ENCODE measurements around the gene NHLRC1.

GRCh38 chr6:18096423-18096822, 26.1 kb downstream of the NHLRC1 start:
- TF ChIP-seq JUND (CRISPR knock-in tag; IDR thresholded peaks at IDR 0.05) (no peak), ZNF414 (CRISPR knock-in tag; IDR thresholded peaks at IDR 0.05) (no peak), JUNB (CRISPR knock-in tag; IDR thresholded peaks at IDR 0.05; ENCODE audit: borderline replicate concordance) (no peak), ZGPAT (CRISPR knock-in tag; IDR thresholded peaks at IDR 0.05) (no peak), ATF2 (CRISPR knock-in tag; IDR thresholded peaks at IDR 0.05) (no peak), ZBTB49 (CRISPR knock-in tag; IDR thresholded peaks at IDR 0.05; ENCODE audit: borderline replicate concordance) (no peak)
- TF ChIP-seq, protein P1, sequence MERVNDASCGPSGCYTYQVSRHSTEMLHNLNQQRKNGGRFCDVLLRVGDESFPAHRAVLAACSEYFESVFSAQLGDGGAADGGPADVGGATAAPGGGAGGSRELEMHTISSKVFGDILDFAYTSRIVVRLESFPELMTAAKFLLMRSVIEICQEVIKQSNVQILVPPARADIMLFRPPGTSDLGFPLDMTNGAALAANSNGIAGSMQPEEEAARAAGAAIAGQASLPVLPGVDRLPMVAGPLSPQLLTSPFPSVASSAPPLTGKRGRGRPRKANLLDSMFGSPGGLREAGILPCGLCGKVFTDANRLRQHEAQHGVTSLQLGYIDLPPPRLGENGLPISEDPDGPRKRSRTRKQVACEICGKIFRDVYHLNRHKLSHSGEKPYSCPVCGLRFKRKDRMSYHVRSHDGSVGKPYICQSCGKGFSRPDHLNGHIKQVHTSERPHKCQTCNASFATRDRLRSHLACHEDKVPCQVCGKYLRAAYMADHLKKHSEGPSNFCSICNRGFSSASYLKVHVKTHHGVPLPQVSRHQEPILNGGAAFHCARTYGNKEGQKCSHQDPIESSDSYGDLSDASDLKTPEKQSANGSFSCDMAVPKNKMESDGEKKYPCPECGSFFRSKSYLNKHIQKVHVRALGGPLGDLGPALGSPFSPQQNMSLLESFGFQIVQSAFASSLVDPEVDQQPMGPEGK (CRISPR knock-in tag; IDR thresholded peaks at IDR 0.05), result no peak
- TF ChIP-seq, protein P2, sequence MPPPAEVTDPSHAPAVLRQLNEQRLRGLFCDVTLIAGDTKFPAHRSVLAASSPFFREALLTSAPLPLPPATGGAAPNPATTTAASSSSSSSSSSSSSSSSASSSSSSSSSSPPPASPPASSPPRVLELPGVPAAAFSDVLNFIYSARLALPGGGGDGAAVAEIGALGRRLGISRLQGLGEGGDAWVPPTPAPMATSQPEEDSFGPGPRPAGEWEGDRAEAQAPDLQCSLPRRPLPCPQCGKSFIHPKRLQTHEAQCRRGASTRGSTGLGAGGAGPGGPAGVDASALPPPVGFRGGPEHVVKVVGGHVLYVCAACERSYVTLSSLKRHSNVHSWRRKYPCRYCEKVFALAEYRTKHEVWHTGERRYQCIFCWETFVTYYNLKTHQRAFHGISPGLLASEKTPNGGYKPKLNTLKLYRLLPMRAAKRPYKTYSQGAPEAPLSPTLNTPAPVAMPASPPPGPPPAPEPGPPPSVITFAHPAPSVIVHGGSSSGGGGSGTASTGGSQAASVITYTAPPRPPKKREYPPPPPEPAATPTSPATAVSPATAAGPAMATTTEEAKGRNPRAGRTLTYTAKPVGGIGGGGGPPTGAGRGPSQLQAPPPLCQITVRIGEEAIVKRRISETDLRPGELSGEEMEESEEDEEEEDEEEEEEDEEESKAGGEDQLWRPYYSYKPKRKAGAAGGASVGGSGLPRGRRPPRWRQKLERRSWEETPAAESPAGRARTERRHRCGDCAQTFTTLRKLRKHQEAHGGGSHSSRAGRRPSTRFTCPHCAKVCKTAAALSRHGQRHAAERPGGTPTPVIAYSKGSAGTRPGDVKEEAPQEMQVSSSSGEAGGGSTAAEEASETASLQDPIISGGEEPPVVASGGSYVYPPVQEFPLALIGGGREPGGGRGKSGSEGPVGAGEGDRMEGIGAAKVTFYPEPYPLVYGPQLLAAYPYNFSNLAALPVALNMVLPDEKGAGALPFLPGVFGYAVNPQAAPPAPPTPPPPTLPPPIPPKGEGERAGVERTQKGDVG (CRISPR knock-in tag; IDR thresholded peaks at IDR 0.05; ENCODE audit: borderline replicate concordance), result no peak
